ENCODE measurements around the gene XPO4.
A peak's percentile ranks its signal among the peaks of the same experiment; 100 is the strongest.
"Not testable (repeated sequence)": the region's sequence is repeated elsewhere in the genome, so short reads cannot be mapped to it uniquely, and the experiment has no call there.

The XPO4 gene

GRCh38 chr13:20924758-20925394, 22.3 kb upstream of the XPO4 start:
- H3K9me3 ChIP-seq (ENCODE audit: control insufficient read depth, low read length) = no peaks in the 10 kb centered on the region
- no peak overlapping the region for H3K27ac ChIP-seq (ENCODE audit: insufficient read depth, low read depth, low read length, poor library complexity, severe bottlenecking)
- H3K27me3 ChIP-seq (ENCODE audit: control insufficient read depth, insufficient read depth, low read length, poor library complexity, severe bottlenecking) = no peaks in the 10 kb centered on the region
- no peak overlapping the region for H3K4me3 ChIP-seq (ENCODE audit: insufficient read depth, low read depth, low read length)
- no peaks in the 10 kb centered on the region for H3K36me3 ChIP-seq (ENCODE audit: control insufficient read depth, insufficient read depth, low read length)
- WGBS, 2 experiments = 27 to 33% methylated on average over 3 of the region's 3 CpGs
- H3K4me1 ChIP-seq (ENCODE audit: control insufficient read depth, insufficient read depth, low read length) = no peaks in the 10 kb centered on the region

- 90 to 93% methylated on average over 4 of the region's 4 CpGs for WGBS, 2 experiments
- Histone ChIP-seq H3K4me3 (ENCODE audit: insufficient read depth, low read depth, low read length) (no peak overlapping the region), H3K9me3 (ENCODE audit: control insufficient read depth, low read length) (no peaks in the 10 kb centered on the region), H3K27ac (ENCODE audit: insufficient read depth, low read depth, low read length, poor library complexity, severe bottlenecking) (no peak overlapping the region), H3K36me3 (ENCODE audit: control insufficient read depth, insufficient read depth, low read length) (no peaks in the 10 kb centered on the region), H3K27me3 (ENCODE audit: control insufficient read depth, insufficient read depth, low read length, poor library complexity, severe bottlenecking) (no peaks in the 10 kb centered on the region), H3K4me1 (ENCODE audit: control insufficient read depth, insufficient read depth, low read length) (no peaks in the 10 kb centered on the region)
Observed at GRCh38 chr13:20923272-20923671, 20.7 kb upstream of the XPO4 start.

GRCh38 chr13:20921572-20921971, 19.0 kb upstream of the XPO4 start:
- no peaks in the 10 kb centered on the region for H3K9me3 ChIP-seq (ENCODE audit: control insufficient read depth, low read length)
- no peaks in the 10 kb centered on the region for H3K4me1 ChIP-seq (ENCODE audit: control insufficient read depth, insufficient read depth, low read length)
- no peak overlapping the region for H3K27ac ChIP-seq (ENCODE audit: insufficient read depth, low read depth, low read length, poor library complexity, severe bottlenecking)
- WGBS, 2 experiments = 91 to 97% methylated on average over 4 of the region's 4 CpGs
- no peaks in the 10 kb centered on the region for H3K36me3 ChIP-seq (ENCODE audit: control insufficient read depth, insufficient read depth, low read length)
- no peaks in the 10 kb centered on the region for H3K27me3 ChIP-seq (ENCODE audit: control insufficient read depth, insufficient read depth, low read length, poor library complexity, severe bottlenecking)
- H3K4me3 ChIP-seq (ENCODE audit: insufficient read depth, low read depth, low read length) = no peak overlapping the region

- H3K4me1 ChIP-seq (ENCODE audit: control insufficient read depth, insufficient read depth, low read length); H3K4me3 ChIP-seq (ENCODE audit: insufficient read depth, low read depth, low read length); H3K27me3 ChIP-seq (ENCODE audit: control insufficient read depth, insufficient read depth, low read length, poor library complexity, severe bottlenecking); H3K27ac ChIP-seq (ENCODE audit: insufficient read depth, low read depth, low read length, poor library complexity, severe bottlenecking); H3K9me3 ChIP-seq (ENCODE audit: control insufficient read depth, low read length); H3K36me3 ChIP-seq (ENCODE audit: control insufficient read depth, insufficient read depth, low read length): not testable (repeated sequence)
- whole genome bisulfite sequencing, 2 experiments = 90 to 94% methylated on average over 6 of the region's 6 CpGs
Observed at GRCh38 chr13:20915676-20916075, 13.1 kb upstream of the XPO4 start.

- H3K4me3 ChIP-seq (ENCODE audit: insufficient read depth, low read depth, low read length) = no peak overlapping the region
- no peaks in the 10 kb centered on the region for H3K27me3 ChIP-seq (ENCODE audit: control insufficient read depth, insufficient read depth, low read length, poor library complexity, severe bottlenecking)
- no peaks in the 10 kb centered on the region for H3K9me3 ChIP-seq (ENCODE audit: control insufficient read depth, low read length)
- no peaks in the 10 kb centered on the region for H3K36me3 ChIP-seq (ENCODE audit: control insufficient read depth, insufficient read depth, low read length)
- WGBS, 2 experiments = 92 to 94% methylated on average over 6 of the region's 6 CpGs
- H3K4me1 ChIP-seq (ENCODE audit: control insufficient read depth, insufficient read depth, low read length) = no peaks in the 10 kb centered on the region
- H3K27ac ChIP-seq (ENCODE audit: insufficient read depth, low read depth, low read length, poor library complexity, severe bottlenecking) = no peak overlapping the region
Observed at GRCh38 chr13:20911037-20911436, 8.5 kb upstream of the XPO4 start.

GRCh38 chr13:20908714-20909497, 6.4 kb upstream of the XPO4 start:
- Histone ChIP-seq H3K4me1 (ENCODE audit: control insufficient read depth, insufficient read depth, low read length) (no peaks in the 10 kb centered on the region), H3K36me3 (ENCODE audit: control insufficient read depth, insufficient read depth, low read length) (no peaks in the 10 kb centered on the region)

GRCh38 chr13:20904908-20905307, 2.4 kb upstream of the XPO4 start:
- Histone ChIP-seq H3K36me3 (ENCODE audit: control insufficient read depth, insufficient read depth, low read length) (no peaks in the 10 kb centered on the region), H3K27ac (ENCODE audit: insufficient read depth, low read depth, low read length, poor library complexity, severe bottlenecking) (no peak overlapping the region), H3K27me3 (ENCODE audit: control insufficient read depth, insufficient read depth, low read length, poor library complexity, severe bottlenecking) (no peaks in the 10 kb centered on the region), H3K4me1 (ENCODE audit: control insufficient read depth, insufficient read depth, low read length) (peaks cover 6% of the 10 kb centered on the region), H3K9me3 (ENCODE audit: control insufficient read depth, low read length) (no peaks in the 10 kb centered on the region), H3K4me3 (ENCODE audit: insufficient read depth, low read depth, low read length) (no peak overlapping the region)

More at GRCh38 chr13:20908714-20909497, 6.4 kb upstream of the XPO4 start:
- 79 to 83% methylated on average over 6 of the region's 6 CpGs for WGBS, 2 experiments
- no peak overlapping the region for H3K27ac ChIP-seq (ENCODE audit: insufficient read depth, low read depth, low read length, poor library complexity, severe bottlenecking)
- no peaks in the 10 kb centered on the region for H3K27me3 ChIP-seq (ENCODE audit: control insufficient read depth, insufficient read depth, low read length, poor library complexity, severe bottlenecking)
- no peaks in the 10 kb centered on the region for H3K9me3 ChIP-seq (ENCODE audit: control insufficient read depth, low read length)
- H3K4me3 ChIP-seq (ENCODE audit: insufficient read depth, low read depth, low read length) = no peak overlapping the region

- 31 to 34% methylated on average over 14 of the region's 14 CpGs for WGBS, 2 experiments
- Histone ChIP-seq H3K36me3 (ENCODE audit: control insufficient read depth, insufficient read depth, low read length) (no peaks in the 10 kb centered on the region), H3K9me3 (ENCODE audit: control insufficient read depth, low read length) (no peaks in the 10 kb centered on the region), H3K27me3 (ENCODE audit: control insufficient read depth, insufficient read depth, low read length, poor library complexity, severe bottlenecking) (no peaks in the 10 kb centered on the region), H3K4me1 (ENCODE audit: control insufficient read depth, insufficient read depth, low read length) (peaks cover 6% of the 10 kb centered on the region), H3K4me3 (ENCODE audit: insufficient read depth, low read depth, low read length) (peak overlapping the region; percentile 100), H3K27ac (ENCODE audit: insufficient read depth, low read depth, low read length, poor library complexity, severe bottlenecking) (peak overlapping the region; percentile 87)
Observed at GRCh38 chr13:20903164-20903475, 574 bp upstream of the XPO4 start.

GRCh38 chr13:20901668-20902437, 693 bp downstream of the XPO4 start:
- WGBS, 2 experiments = 4 to 5% methylated on average over 19 to 21 of the region's 21 CpGs
- no peaks in the 10 kb centered on the region for H3K27me3 ChIP-seq (ENCODE audit: control insufficient read depth, insufficient read depth, low read length, poor library complexity, severe bottlenecking)

GRCh38 chr13:20894245-20894644, 8.3 kb downstream of the XPO4 start:
- Histone ChIP-seq H3K27ac (ENCODE audit: insufficient read depth, low read depth, low read length, poor library complexity, severe bottlenecking) (no peak overlapping the region), H3K36me3 (ENCODE audit: control insufficient read depth, insufficient read depth, low read length) (no peaks in the 10 kb centered on the region)
- WGBS, 2 experiments = 94 to 98% methylated on average over 2 of the region's 2 CpGs

More at GRCh38 chr13:20901668-20902437, 693 bp downstream of the XPO4 start:
- Histone ChIP-seq H3K9me3 (ENCODE audit: control insufficient read depth, low read length) (no peaks in the 10 kb centered on the region), H3K4me3 (ENCODE audit: insufficient read depth, low read depth, low read length) (peak overlapping the region; percentile 100), H3K36me3 (ENCODE audit: control insufficient read depth, insufficient read depth, low read length) (no peaks in the 10 kb centered on the region), H3K4me1 (ENCODE audit: control insufficient read depth, insufficient read depth, low read length) (peaks cover 6% of the 10 kb centered on the region), H3K27ac (ENCODE audit: insufficient read depth, low read depth, low read length, poor library complexity, severe bottlenecking) (peak overlapping the region; percentile 87)

More at GRCh38 chr13:20894245-20894644, 8.3 kb downstream of the XPO4 start:
- Histone ChIP-seq H3K27me3 (ENCODE audit: control insufficient read depth, insufficient read depth, low read length, poor library complexity, severe bottlenecking) (no peaks in the 10 kb centered on the region), H3K4me3 (ENCODE audit: insufficient read depth, low read depth, low read length) (no peak overlapping the region), H3K9me3 (ENCODE audit: control insufficient read depth, low read length) (no peaks in the 10 kb centered on the region), H3K4me1 (ENCODE audit: control insufficient read depth, insufficient read depth, low read length) (no peaks in the 10 kb centered on the region)
